ENCODE results near the gene PRKAB1. TPM values are rescaled to one million over a fixed set of nuclear protein-coding genes. Genes with fewer than 3 reads are reported as not detected.

The PRKAB1 gene
- total RNA-seq, 1 donor from 2014 or later: 43.0 TPM

DNA sequence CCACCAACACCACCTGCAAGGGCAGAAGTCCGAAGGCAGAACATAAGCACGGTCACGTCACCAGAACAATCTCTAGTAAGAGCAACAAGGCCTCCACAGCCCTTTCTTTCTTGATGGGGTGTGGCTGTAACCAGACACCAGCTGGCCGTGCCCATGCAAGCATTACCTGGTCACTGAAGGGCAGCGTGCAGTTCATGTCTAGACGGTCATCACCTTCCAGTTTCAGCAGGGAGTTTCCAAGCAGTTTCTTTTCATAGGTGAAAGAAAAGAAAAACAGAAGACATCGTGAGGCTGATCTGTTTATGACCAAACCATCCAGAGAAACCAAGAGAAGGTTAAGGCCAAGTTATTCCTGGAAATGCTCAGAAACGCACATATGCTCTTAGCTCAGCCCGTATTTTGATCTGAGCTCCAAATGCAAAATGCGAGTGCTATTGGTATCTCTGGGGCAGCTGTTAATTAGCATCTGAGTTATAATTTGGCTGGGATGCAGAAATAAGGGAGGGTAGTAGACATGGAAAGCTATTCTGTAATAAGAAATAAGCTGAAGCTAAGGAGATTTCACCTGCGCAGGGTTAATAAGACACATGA lies 42.5 kb downstream of the PRKAB1 start:
- intact Hi-C loops (cut with micrococcal nuclease): no loop called here

GRCh38 chr12:119710965-119711551 lies 43.1 kb downstream of the PRKAB1 start:
- intact Hi-C loops (cut with micrococcal nuclease): no loop called here

GRCh38 chr12:119711693-119712092 lies 43.8 kb downstream of the PRKAB1 start:
- intact Hi-C loops (cut with micrococcal nuclease): no loop called here

- intact Hi-C loops (cut with micrococcal nuclease): no loop called here
These were observed 44.8 kb downstream of the PRKAB1 start for GRCh38 chr12:119712721-119713120.

- intact Hi-C loops (cut with micrococcal nuclease): no loop called here
These were observed 45.7 kb downstream of the PRKAB1 start for GRCh38 chr12:119713551-119714031.

DNA sequence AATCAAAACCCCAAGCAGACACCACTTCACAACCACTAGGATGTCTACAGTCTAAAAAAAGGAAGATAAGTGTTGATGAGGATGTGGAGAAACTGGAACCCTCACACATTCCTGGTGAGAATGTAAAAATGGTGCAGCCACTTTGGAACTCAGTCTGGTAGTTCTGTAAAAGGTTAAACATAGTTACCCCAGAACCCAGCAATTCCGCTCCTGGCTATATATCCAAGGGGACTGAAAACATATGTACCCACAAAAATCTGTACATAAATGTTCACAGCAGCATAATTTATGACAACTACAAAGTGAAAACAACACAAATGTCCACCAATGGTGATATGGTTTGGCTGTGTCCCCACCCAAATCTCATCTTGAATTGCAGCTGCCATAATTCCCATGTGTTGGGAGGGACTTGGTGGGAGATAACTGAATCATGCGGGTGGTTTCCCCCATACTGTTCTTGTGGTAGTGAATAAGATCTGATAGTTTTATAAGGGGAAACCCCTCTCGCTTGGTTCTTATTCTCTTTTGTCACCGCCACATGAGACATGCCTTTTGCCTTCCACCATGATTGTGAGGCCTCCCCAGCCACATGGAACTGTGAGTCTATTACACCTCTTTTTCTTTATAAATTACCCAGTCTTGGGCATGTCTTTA lies 46.8 kb downstream of the PRKAB1 start:
- intact Hi-C loops (cut with micrococcal nuclease): no loop called here

GRCh38 chr12:119715268-119715620 lies 47.3 kb downstream of the PRKAB1 start:
- intact Hi-C loops (cut with micrococcal nuclease): no loop called here

- intact Hi-C loops (cut with micrococcal nuclease): no loop called here
These were observed 50.2 kb downstream of the PRKAB1 start for GRCh38 chr12:119718141-119718540.

DNA sequence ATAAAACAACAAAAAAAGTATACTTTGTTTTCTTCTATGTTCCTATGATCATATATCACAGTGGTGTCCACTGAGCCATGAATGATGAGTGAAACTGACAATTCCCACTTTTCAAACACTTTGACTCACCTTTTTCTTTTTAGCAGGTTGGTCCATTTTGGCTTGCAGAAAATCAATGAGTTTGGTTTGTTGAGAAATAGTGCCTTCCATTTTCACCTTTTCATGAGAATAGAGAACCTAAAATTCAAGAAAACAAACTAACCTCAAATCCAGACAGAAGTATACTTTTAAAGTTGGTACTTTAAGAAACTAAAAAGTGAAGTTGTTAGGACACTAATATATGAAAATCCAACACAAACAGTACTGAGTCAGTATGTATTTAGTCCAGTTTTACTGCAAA lies 52.4 kb downstream of the PRKAB1 start:
- intact Hi-C loops (cut with micrococcal nuclease): no loop called here

DNA sequence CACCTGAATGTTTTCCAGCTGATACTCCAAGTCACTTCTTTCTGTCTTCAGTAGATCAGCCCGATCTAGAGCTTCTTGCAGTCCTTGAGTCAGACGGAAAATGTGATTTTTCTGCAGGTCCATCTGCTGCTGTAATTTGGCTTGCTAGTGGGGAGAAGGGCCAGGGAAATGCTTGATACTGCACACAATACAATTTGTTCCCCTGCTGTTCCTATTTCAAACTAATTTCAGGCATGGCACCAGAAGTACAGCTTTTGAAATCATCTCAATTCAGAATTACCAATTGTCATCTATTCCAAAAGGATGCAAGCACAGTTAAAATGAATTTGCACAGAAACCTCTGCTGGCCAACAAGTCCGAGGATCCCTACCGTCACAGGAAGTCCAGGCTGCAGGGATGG lies 53.4 kb downstream of the PRKAB1 start:
- intact Hi-C loops (cut with micrococcal nuclease): no loop called here

DNA sequence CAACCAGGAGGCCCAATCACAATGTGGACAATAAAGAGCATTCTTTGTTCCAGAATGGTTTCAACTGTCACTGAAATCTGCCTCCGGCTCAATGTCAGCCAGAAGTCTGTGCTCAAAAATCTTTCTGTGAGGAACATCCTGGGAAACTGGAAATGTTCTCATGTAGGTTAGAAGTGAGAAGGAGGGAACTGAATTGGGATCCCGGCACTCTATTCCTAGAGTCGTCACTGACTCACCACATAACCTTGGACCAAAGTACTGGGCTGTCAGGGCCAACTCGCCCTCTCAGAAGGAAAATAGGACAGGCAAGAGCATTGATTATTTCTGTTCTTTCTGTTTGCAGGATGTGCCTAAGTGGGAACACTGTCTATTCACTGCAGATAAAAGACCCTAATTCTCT lies 57.6 kb downstream of the PRKAB1 start:
- intact Hi-C loops (cut with micrococcal nuclease): no loop called here

DNA sequence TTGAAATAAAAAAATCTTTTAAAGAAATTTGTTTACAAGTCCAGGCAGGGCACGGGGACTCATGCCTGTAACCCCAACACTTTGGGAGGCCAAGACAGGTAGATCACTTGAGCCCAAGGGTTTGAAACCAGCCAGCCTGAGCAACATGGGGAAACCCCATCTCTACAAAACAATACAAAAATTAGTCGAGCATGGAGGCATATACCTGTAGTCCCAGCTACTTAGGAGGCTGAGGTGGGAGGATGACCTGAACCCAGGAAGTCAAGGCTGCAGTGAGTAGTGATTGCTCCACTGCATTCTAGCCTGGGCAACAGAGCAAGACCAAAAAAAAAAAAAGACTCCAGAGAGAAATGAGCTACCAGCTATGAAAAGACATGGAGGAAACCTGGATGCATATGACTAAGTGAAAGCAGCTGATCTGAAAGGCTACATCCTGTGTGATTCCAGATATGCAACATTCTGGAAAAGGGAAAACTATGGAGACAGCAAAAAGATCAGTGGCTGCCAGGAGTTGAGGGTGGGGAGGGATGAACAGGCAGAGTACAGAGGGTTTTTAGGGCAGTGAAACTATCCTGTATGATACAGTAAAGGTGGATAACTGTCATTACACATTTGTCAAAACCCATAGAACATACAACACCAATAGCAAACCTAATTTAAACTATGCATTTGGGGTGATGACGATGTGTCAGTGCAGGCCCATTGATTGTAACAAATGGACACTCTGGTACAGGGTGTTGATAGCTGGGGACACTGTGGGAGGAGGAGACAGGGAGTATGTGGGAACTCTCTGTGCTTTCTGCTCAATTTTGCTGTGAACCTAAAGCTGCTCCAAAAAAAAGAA lies 59.9 kb downstream of the PRKAB1 start:
- intact Hi-C loops (cut with micrococcal nuclease): no loop called here

DNA sequence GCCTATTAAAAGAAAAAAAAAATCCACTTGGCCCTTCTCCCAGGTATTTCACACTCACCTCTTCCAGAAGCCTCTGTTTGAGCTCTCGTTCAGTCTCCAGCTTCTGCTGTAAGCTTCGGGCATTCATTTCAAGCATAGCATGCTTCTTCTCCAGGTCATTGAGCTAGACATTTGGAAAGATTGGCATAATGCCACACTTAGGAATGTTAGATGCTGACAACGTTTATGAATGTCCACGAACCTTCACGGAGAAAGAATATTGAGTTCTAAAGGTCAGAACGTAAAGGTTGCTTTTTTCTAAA lies 60.5 kb downstream of the PRKAB1 start:
- intact Hi-C loops (cut with micrococcal nuclease): no loop called here

DNA sequence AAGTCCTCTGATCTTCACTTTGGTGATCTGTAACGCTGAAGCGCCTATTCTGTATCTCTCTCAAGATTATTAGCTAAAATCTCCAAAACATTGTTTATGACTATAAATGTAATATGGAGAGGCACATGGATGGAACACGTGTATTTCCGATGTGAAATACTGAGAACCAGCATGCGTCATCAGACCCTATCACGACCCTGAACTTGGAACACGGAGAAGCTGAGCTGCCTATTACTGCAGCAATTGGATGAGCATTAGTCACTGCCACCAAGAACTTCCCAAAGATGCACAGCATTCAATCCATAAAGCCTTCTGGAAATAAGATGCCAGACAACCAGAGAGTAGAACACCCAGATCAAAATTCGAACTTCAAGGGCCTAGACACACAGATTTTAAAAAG lies 61.9 kb downstream of the PRKAB1 start:
- intact Hi-C loops (cut with micrococcal nuclease): no loop called here

GRCh38 chr12:119730381-119730780 lies 62.4 kb downstream of the PRKAB1 start:
- intact Hi-C loops (cut with micrococcal nuclease): no loop called here

Other genes with a start within 250 kb of the PRKAB1 start
- gene TMEM233, start 74.4 kb upstream of the PRKAB1 start, total RNA-seq: not detected in 2 replicates
- gene CIT, start 209.2 kb downstream of the PRKAB1 start, total RNA-seq: 85.6 and 86.3 TPM in 2 replicates